MG63 (cell line): Measurements from ENCODE around the gene PLOD1. TPM values are rescaled to one million over a fixed set of nuclear protein-coding genes. Genes with fewer than 3 reads are reported as not detected.

ENCODE experiments used
- DNase-seq: peaks from one replicate; pipeline ENCODE4 v3.0.0-alpha.2; 2020
- H3K27me3 ChIP-seq: fragments of 250-450 bp; sonication (Bioruptor Pico); 2 replicates; pipeline ENCODE4 v1.5.1; 2020; ENCODE audit warnings: mild to moderate bottlenecking, moderate library complexity
- H3K36me3 ChIP-seq: fragments of 250-450 bp; sonication (Bioruptor Pico); 2 replicates; pipeline ENCODE4 v1.5.1; 2020; ENCODE audit warnings: mild to moderate bottlenecking, moderate library complexity
- H3K4me3 ChIP-seq: fragments of 250-450 bp; sonication (Bioruptor Pico); 2 replicates; pipeline ENCODE4 v1.5.1; 2020; ENCODE audit warnings: mild to moderate bottlenecking, moderate library complexity
- H3K9me3 ChIP-seq: fragments of 250-450 bp; sonication (Bioruptor Pico); 2 replicates; pipeline ENCODE4 v1.5.1; 2020; ENCODE audit warnings: mild to moderate bottlenecking, moderate library complexity
- total RNA-seq: library from RNA; depleted of rRNA; stranded (reverse); fragments of >200 nt; shearing (Covaris generic); gene quantifications from 2 replicates; pipeline ENCODE4 v1.2.3, GENCODE V29; 2014; ENCODE audit warnings: low replicate concordance

Gene PLOD1
- total RNA-seq, 1 experiment from 2014 or later, result 169 TPM

DNA sequence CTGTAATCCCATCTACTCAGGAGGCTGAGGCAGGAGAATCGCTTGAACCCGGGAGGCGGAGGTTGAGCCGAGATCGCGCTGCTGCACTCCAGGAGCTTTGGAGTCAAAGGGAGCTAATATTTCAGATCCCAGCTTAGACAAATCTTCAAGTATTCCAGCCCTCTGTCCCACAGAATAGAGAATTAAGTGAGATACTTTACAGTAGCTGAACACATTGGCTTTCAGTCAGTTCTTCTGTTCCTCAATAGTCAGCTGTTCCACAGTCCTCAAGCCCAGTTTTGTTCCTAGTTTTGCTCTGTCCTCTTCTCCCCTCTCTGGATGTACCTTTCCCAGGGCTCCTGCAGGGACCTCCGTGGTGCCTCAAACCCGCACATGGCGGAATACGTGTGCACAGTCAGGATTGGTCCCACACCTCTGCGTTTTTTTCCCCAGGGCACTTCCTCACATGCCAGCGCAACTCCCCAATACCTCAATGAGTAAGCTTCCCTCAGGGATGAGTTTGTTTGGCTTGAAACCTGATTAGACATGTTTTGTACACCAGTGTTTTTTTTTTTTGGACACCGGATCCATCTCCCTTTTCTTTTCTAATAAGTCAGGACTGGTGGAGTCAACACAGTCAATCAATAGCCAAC is 47.0 kb downstream of the PLOD1 start:
- H3K4me3 ChIP-seq, result peak overlapping the region; percentile 94
- H3K27me3 ChIP-seq, result no peaks in the 10 kb centered on the region
- peaks cover 38% of the 10 kb centered on the region for H3K36me3 ChIP-seq
- DNase-seq, result no peak
- no peaks in the 10 kb centered on the region for H3K9me3 ChIP-seq

DNA sequence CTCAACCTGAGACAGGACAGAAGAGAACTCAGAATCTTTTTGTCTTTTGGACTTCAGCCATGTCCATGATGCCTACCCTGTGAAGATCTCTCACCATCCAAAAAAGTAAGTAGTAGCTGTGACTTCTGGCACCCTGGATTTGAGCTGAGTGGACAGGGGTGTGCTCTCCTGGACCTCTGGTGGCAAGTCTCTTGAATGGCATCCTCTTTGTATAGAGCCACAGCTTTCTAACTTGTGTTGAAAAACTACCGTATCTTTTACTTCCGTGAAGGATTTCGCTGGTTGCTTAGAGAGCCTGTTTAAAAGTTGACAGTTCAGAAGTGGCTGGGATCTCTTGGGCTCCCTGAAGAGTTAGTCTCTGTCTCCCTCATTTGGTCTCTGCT is 47.5 kb downstream of the PLOD1 start:
- Histone ChIP-seq H3K36me3 (peaks cover 41% of the 10 kb centered on the region), H3K4me3 (no peak overlapping the region), H3K27me3 (no peaks in the 10 kb centered on the region), H3K9me3 (no peaks in the 10 kb centered on the region)
- DNase-seq, result no peak

DNA sequence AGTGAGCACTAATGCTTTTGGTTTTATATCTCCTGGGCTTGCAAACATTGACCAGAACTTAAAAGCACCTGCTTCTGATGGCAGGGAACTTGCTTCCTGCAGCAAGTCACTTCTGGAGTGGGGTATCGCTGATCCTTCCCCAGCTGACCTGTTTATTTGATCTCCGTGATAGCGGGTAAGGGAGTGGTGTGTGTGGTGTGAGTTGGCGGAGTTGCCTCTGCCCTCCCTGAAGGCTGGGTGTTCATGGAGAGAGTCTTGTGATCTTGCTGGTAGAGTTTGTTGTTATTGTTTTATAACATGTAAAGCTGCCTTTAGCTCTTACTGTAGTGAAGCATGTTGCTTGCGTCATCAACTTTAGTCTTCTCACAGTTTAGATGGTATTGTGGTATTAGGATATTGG is 49.6 kb downstream of the PLOD1 start:
- no peak overlapping the region for H3K4me3 ChIP-seq

DNA sequence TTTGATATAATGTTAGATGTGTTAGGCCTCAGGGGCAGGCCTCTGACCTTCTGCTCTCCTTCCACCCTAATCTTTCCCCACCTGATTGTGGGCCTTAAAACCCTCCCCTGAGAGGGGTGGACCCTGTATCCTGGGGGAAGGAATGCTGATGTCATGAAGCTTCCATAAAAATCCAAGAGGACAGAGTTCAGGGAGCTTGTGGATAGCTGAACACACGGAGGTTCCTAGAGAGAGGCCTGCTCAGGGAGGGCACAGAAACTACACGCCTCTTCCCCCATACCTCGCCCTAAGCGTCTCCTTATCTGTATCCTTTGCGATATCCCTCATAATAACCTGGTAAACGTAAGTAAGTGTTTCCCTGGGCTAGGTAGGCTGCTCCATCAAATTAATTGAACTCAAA is 50.1 kb downstream of the PLOD1 start:
- Histone ChIP-seq H3K4me3 (no peak overlapping the region), H3K36me3 (peaks cover 51% of the 10 kb centered on the region), H3K9me3 (no peaks in the 10 kb centered on the region), H3K27me3 (no peaks in the 10 kb centered on the region)
- no peak for DNase-seq

More for the DNA sequence above, 49.6 kb downstream of the PLOD1 start:
- no peaks in the 10 kb centered on the region for H3K27me3 ChIP-seq
- H3K36me3 ChIP-seq, result peaks cover 46% of the 10 kb centered on the region
- no peak for DNase-seq
- no peaks in the 10 kb centered on the region for H3K9me3 ChIP-seq

DNA sequence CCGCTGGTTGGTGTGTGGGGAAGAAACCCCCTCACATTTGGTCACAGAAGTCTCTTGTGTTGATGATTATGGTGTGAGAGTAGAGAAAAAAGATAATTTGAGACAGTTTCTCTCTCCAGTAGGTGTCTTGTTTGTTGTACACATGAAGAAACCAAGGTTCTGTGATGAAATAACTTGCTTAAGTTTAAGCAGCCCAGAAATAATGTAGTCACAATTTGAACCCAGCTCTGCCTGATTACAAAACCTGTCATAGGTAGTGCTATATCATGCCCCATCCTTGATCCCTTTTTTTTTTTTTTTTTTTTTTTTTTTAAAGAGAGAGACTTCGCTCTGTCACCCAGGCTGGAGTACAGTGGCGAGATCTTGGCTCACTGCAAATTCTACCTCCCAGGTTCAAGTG is 50.7 kb downstream of the PLOD1 start:
- no peaks in the 10 kb centered on the region for H3K27me3 ChIP-seq
- H3K9me3 ChIP-seq, result no peaks in the 10 kb centered on the region
- H3K4me3 ChIP-seq, result no peak overlapping the region
- DNase-seq, result no peak
- H3K36me3 ChIP-seq, result peaks cover 55% of the 10 kb centered on the region

DNA sequence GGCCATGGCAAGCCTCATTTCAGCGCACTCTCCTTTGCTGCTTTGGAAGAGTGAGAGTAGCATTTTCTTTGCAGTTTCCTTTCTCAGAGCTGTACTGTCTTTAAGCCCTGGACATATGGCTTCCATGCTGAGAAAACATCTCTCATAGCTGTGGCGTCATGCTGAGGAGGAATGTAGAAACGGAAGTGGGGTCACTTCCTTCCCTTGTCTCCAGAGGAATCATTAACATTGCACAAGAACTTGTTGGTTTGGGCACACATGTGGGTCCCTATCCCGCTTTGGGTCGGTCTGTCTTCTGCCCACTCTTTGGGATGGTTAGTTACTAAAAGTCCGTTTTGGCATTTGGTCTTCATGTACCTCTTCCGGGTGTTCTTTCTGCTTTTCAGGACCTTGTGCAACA is 51.3 kb downstream of the PLOD1 start:
- Histone ChIP-seq H3K36me3 (peaks cover 60% of the 10 kb centered on the region), H3K4me3 (no peak overlapping the region), H3K9me3 (no peaks in the 10 kb centered on the region), H3K27me3 (no peaks in the 10 kb centered on the region)
- DNase-seq, result no peak

DNA sequence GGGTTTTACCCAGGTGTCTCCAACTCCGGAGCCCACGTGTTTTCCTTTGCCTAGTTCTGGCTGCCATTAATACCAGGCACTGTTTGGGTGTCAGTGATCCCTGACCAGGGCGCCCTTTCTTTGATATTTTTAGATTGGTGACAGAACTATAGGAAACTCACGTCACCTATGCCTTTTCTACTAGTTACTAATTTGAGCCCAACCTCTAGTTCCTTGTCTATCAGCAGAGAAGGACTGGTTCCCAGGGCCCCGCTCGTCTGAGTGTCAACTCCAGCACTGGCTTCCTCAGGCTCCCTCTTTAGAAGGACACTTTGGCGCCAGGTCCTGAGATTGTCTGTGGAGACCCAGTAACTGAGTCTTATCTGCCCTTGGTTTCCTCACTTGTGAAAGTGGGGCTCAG is 55.2 kb downstream of the PLOD1 start:
- no peak overlapping the region for H3K4me3 ChIP-seq
- H3K9me3 ChIP-seq, result no peaks in the 10 kb centered on the region
- DNase-seq, result no peak
- H3K27me3 ChIP-seq, result no peaks in the 10 kb centered on the region
- peaks cover 56% of the 10 kb centered on the region for H3K36me3 ChIP-seq

DNA sequence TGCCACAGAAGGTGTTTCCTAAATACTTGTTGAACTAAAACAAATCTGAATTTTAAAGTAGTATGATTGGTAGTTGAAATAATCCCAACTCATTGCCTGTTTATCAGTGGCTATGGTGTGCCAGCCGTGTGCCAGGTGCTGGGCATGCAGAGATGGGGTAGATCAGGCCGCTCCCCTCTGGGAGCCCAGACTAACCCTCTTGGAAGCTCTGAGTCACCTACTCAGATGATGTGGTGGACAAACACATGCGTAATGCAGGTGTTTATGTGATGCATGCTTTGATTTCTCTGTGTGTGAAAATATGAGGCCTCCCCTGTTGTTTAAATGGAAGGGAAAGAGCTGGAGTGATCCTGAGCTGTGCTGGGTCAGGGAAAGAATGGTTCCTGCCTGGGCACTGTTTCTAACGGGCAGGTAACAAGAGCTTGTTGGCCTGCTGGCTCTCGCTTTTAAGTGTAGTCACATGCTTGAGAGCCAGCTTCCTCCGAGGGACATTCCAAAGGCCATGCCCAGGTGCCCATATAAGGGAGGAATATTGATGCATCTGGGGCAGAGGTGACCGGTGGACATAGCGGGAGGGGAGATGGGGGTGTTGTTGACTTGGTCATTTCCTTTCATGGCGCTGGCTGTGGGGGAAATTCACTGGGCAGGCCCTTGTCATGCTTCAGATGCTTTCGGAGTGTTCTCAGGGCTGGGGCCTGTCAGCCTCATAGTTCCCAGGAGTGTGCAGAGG is 56.0 kb downstream of the PLOD1 start:
- no peak for DNase-seq
- Histone ChIP-seq H3K9me3 (no peaks in the 10 kb centered on the region), H3K36me3 (peaks cover 59% of the 10 kb centered on the region), H3K4me3 (no peak overlapping the region), H3K27me3 (no peaks in the 10 kb centered on the region)

DNA sequence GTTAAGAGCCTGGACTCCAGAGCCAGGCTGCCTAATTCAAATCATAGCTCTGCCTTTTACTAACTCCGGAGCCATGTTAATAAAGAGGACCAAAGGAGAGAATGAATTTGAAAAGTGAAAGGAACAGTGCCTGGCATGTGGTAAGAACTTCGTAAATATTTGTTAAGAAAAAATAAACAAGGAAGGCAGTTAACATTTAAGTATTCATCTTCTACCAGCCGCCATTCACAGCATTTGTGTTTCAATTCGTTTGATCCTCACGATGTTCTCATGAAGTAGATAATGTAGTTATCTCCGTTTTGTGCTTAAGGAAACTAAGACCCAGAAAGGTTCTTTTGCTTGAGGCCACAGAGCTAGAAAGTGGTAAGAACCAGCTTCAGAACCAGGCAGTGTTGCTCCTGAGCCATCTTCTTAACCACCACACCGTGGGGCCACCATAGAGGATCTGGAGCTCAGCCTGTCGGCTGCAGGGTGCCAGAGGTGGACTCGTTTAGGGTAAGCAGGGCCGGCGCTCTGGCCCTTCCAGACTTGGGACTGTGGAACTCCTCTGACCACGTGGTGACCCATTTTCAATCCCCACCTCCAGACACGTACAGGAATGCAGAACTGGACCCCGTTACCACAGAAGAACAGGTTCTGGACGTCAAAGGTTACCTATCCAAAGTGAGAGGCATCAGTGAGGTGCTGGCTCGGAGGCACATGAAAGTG is 57.6 kb downstream of the PLOD1 start:
- DNase-seq, result no peak
- peaks cover 59% of the 10 kb centered on the region for H3K36me3 ChIP-seq
- no peaks in the 10 kb centered on the region for H3K27me3 ChIP-seq
- no peaks in the 10 kb centered on the region for H3K9me3 ChIP-seq
- H3K4me3 ChIP-seq, result no peak overlapping the region

DNA sequence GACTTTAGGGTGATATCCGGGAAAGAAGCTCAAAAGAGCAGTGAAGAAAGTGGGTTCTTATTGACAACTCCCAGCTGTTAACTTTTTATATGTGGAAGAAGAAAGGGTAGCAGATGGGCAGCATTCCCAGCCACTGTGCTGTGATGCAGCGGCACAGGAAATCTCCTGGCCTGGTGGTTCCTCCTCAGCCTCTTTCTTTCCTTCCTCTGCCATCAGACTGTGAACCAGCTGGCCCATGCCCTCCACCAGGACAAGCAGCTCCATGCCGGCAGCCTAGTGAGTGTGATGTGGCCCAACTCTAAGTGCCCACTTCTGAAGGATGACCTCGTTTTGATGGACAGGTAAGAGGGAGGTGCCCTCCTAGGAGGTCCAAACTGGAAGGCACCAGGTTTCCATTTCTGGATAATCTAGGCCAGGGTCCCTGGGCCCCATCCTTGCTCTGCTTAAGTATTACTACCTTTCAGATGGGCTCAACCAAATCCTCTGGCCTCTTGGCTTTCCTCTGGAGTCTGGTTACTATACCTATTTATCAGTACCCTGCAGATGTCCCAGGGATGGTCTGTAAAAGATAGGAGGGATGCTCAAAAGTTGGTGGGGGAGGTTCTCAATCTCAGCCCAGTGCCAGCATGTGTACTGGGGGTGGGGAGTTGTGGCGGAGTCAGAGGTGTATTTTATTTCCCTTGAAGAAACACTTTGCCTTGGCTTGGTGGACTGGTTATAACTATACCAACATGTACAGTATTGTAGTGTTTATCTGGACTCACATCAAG is 62.7 kb downstream of the PLOD1 start:
- H3K4me3 ChIP-seq, result no peak overlapping the region
- no peaks in the 10 kb centered on the region for H3K27me3 ChIP-seq
- H3K36me3 ChIP-seq, result peaks cover 78% of the 10 kb centered on the region
- H3K9me3 ChIP-seq, result no peaks in the 10 kb centered on the region
- DNase-seq, result no peak

DNA sequence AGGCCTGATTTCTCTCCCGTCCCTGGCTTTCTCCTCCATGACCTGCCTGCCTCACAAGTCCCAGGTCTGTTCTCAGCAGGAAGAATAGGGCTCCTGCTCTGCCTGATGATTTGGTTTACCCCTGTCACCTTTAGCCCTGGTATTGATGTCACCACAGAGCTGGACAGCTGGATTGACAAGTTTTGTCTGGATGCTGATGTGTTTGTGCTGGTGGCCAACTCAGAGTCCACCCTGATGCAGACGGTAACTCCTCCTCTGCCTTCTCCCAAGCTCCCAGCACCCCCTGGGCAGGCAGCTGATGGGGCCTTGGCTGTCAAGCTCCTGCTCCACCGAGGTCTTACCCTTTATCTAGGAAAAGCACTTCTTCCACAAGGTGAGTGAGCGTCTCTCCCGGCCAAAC is 64.1 kb downstream of the PLOD1 start:
- no peak overlapping the region for H3K4me3 ChIP-seq
- H3K9me3 ChIP-seq, result no peaks in the 10 kb centered on the region
- no peaks in the 10 kb centered on the region for H3K27me3 ChIP-seq
- H3K36me3 ChIP-seq, result peaks cover 83% of the 10 kb centered on the region
- no peak for DNase-seq

DNA sequence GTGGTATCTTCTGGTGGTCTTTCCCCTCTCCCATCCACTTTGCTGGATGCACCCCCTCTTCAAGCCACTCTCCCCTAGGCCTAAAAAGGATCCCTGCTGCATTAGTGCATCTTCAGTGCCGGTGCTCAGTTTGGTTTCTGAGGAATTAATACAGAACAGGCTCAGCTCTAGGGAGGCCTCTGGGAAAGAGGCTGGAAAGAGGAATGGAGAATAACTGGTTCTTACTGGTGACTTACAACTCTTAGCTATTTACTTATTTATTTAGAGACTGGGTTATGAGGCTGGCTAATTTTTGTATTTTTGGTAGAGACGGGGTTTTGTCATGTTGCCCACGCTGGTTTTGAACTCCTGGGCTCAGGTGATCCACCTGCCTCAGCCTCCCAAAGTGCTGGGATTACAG is 64.7 kb downstream of the PLOD1 start:
- DNase-seq, result no peak
- Histone ChIP-seq H3K4me3 (no peak overlapping the region), H3K36me3 (peaks cover 83% of the 10 kb centered on the region), H3K9me3 (no peaks in the 10 kb centered on the region), H3K27me3 (no peaks in the 10 kb centered on the region)

DNA sequence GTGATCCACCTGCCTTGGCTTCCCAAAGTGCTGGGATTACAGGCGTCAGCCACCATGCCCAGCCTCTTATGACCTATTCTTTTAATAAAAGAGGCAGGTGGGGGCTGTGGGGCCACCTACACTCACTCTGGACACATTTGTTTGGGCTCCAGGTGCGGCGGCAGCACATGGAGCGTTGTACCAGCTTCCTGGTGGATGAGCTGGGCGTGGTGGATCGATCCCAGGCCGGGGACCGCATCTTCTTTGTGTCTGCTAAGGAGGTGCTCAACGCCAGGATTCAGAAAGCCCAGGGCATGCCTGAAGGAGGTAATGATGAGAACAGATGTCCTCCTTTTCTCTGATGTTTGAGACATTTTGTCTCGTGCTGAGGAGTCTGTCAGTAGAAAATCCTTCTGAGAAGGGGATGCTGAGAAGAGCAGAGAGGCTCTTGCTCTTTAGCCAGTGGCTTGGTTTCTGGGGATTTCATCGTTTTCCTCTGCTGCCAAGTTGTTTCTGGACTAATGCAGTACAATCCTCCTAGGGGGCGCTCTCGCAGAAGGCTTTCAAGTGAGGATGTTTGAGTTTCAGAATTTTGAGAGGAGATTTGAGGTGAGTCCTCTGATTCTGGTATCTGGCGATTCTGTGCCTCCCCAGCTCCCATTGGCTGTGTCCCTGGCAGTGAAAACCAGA is 66.9 kb downstream of the PLOD1 start:
- Histone ChIP-seq H3K27me3 (no peaks in the 10 kb centered on the region), H3K9me3 (no peaks in the 10 kb centered on the region), H3K4me3 (no peak overlapping the region), H3K36me3 (peaks cover 89% of the 10 kb centered on the region)
- no peak for DNase-seq

DNA sequence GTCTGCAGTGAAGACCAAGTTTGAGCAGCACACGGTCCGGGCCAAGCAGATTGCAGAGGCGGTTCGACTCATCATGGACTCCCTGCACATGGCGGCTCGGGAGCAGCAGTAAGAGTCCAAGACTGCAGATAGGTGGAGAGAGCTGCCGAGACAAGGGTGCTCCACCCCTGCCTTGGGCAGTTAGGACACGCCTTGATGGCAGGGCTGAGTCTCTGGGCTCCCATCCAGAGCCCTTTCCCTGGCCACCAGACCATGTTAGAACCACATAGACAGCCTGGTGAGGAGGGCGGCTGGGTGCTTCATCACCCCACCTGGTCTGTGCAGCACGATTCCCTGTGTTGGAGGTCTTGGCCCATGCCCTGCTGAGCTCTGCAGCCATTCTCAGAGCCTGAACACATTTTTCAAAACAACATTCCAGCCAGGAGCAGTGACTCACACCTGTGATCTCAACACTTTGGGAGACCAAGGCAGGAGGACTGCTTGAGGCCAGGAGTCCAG is 67.5 kb downstream of the PLOD1 start:
- peak; percentile 64 for DNase-seq
- Histone ChIP-seq H3K4me3 (no peak overlapping the region), H3K36me3 (peaks cover 90% of the 10 kb centered on the region), H3K9me3 (no peaks in the 10 kb centered on the region), H3K27me3 (no peaks in the 10 kb centered on the region)

DNA sequence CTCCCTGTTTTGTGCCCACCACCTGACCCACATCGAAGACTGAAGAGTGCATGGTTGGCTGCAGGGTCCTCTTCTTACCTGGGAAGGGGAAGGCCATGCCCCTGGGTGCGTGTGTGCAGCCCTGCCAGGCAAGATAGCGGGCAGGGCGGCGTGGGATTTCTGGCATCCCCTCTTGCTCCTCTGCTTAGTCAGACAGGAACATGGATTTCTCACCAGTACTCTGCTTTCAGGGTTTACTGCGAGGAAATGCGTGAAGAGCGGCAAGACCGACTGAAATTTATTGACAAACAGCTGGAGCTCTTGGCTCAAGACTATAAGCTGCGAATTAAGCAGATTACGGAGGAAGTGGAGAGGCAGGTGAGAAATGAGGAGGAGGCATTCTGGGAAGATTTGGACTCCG is 69.2 kb downstream of the PLOD1 start:
- Histone ChIP-seq H3K4me3 (no peak overlapping the region), H3K27me3 (no peaks in the 10 kb centered on the region), H3K9me3 (no peaks in the 10 kb centered on the region), H3K36me3 (peaks cover 86% of the 10 kb centered on the region)
- DNase-seq, result no peak

DNA sequence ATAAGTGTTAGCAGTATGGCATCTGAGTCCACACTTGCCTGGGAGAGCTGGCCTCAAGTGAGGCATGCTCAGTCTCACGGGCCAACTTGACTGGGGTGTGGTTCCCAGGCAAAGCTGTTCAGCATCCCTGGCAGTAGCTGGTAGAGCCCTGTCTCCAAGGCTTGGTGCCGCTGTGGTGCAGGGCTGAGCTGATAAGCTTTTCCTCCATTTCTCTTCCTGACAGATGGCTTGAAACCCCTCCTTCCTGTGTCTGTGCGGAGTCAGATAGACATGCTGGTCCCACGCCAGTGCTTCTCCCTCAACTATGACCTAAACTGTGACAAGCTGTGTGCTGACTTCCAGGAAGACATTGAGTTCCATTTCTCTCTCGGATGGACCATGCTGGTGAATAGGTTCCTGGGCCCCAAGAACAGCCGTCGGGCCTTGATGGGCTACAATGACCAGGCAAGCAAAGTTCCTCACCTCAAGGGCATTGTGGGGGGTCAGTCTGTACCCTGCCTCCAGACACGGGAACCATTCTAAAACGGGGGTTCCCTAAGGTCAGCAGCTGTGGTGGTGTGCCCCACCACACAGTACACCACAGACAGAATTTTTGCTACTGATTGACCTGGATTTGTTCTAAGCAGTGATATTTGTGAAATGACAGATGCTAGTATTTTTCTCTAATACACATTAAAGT is 71.1 kb downstream of the PLOD1 start:
- Histone ChIP-seq H3K9me3 (no peaks in the 10 kb centered on the region), H3K4me3 (no peak overlapping the region), H3K27me3 (no peaks in the 10 kb centered on the region), H3K36me3 (peaks cover 81% of the 10 kb centered on the region)
- no peak for DNase-seq
